Testis (tissue), 2 donors: Measurements from ENCODE around the gene GBE1.

Experiments used
- POLR2A ChIP-seq: fragments of 450-650 bp; IDR thresholded peaks from one replicate; pipeline ENCODE4 v1.6.1; 2017; ENCODE audit warnings: antibody characterized with exemption, mild to moderate bottlenecking, moderate library complexity
- TF ChIP-seq, protein P1 (sequence below), 3 experiments: fragments of 450-650 bp in 2 of 3; fragments of 200-600 bp in 1 of 3; sonication (generic) in 1 of 3; IDR thresholded peaks; one replicate each; pipeline ENCODE4 v1.5.1; 2016 to 2019; ENCODE audit warnings: antibody characterized with exemption in 3 of 3, mild to moderate bottlenecking in 2 of 3, moderate library complexity in 1 of 3

DNA sequence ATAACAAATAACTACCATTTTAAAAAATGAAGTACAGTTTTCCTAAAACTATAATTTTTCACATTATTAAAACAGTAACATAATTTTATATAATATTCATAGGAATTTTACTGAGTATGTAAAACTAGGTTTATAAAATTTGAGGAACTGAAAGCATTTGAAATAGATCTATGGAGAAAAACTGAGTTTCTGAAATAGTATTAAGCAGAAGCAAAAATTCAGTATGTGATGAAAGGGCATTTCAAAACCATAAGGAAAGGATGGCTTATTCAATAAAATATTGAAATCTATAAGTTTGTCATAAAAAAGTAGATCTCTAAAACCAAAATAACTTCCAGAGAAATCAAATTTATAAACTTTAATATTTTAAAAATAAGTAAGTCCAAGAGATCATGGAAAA, 53.4 kb downstream of the GBE1 start:
- TF ChIP-seq, protein P1, sequence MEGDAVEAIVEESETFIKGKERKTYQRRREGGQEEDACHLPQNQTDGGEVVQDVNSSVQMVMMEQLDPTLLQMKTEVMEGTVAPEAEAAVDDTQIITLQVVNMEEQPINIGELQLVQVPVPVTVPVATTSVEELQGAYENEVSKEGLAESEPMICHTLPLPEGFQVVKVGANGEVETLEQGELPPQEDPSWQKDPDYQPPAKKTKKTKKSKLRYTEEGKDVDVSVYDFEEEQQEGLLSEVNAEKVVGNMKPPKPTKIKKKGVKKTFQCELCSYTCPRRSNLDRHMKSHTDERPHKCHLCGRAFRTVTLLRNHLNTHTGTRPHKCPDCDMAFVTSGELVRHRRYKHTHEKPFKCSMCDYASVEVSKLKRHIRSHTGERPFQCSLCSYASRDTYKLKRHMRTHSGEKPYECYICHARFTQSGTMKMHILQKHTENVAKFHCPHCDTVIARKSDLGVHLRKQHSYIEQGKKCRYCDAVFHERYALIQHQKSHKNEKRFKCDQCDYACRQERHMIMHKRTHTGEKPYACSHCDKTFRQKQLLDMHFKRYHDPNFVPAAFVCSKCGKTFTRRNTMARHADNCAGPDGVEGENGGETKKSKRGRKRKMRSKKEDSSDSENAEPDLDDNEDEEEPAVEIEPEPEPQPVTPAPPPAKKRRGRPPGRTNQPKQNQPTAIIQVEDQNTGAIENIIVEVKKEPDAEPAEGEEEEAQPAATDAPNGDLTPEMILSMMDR (IDR thresholded peaks at IDR 0.05), result no peak
- no peak for TF ChIP-seq POLR2A
